ENCODE measurements around the gene MYH7. TPM values are rescaled to one million over a fixed set of nuclear protein-coding genes. Genes with fewer than 3 reads are reported as not detected.
"Not testable (repeated sequence)": the region's sequence is repeated elsewhere in the genome, so short reads cannot be mapped to it uniquely, and the experiment has no call there.

The MYH7 gene
- total RNA-seq, 1 donor from 2014 or later: not detected

DNA sequence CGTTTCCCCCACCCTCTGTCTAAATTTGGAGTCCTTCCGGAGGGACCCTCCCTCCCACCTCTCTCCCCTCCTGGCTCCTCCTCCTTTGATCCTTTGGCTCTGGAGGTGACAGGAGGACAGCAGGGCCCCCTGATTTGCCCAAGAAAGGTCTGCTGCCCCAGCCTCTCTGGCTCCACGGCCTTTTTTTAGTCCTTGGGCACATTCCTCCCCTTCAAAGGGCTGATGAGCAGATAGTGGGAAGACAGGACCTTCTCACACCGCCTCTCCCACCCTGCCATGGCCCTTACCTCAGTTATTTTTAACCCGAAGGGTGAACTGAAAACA, 27.2 kb downstream of the MYH7 start:
- no peak for DNase-seq (ENCODE audit: low spot score)

DNA sequence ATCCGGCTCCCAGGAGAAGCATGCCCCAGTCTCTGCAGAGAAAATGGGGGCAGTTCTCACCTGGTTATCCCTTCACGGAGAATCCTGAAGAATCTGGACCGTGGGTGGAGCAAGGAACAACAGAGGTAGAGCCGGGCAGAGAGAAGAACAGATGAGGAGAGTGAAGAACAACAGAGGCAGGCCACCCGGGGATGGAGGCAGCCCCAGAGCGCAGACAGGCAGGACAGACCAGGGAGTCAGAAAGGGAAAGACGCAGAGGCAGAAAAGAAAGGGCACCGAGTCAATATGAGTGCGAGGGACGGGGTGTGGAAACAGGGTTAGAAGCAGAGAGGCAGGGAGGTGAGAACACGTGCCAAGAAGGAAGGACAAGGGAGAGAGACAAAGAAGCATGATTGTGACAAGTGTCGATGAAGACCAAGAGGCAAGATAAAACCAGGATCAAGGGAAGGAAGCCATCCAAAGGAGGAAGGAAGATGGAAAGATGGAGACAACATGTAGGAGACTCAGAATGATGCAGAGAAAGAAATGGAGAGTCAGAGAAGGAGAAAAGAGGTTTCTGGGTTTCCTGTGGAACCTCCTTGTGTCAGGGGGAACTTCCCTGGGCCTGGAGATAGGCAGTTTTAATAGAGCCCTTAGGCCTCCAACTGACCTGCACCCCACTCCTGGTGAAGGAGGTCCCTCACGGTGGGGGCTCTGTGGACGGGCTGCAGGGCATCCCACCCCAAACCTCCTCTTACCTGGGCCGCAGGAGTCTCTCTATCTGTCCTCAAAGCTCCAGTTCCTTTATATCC, 27.7 kb downstream of the MYH7 start, which contains the start of gene MYH6:
TSS of gene MYH6 (minus strand) at position 758 of the 791 bp plus-strand sequence. CDS start 1,050 bp downstream, outside the sequence.
- no peak for DNase-seq (ENCODE audit: low spot score)

GRCh38 chr14:23406725-23407355, 28.6 kb downstream of the MYH7 start:
- DNase-seq (ENCODE audit: low spot score): no peak

- no peak for DNase-seq (ENCODE audit: low spot score)
These were observed 29.2 kb downstream of the MYH7 start for GRCh38 chr14:23406244-23406643.

DNA sequence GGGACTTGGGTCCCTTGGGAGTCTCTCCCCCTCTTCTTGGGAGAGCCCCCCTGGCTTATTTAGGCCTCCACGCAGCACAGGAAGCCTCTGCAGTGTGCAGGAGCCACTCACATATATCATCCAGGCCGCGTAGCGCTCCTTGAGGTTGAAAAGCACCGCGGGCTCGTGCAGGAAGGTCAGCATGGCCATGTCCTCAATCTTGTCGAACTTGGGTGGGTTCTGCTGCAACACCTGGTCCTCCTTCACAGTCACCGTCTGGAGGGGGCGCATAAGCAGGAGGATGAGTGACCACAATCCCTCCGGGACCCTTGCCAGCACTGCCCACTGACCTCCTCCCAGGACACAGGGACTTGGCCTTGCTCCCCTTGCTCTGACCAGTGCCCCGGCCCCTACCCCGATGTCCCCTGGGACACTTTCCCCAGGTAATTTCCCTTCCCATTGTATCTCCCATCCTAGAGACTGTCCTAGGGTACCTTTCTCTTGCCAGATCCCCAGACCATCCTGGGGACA, 29.9 kb downstream of the MYH7 start:
- no peak for DNase-seq (ENCODE audit: low spot score)

DNA sequence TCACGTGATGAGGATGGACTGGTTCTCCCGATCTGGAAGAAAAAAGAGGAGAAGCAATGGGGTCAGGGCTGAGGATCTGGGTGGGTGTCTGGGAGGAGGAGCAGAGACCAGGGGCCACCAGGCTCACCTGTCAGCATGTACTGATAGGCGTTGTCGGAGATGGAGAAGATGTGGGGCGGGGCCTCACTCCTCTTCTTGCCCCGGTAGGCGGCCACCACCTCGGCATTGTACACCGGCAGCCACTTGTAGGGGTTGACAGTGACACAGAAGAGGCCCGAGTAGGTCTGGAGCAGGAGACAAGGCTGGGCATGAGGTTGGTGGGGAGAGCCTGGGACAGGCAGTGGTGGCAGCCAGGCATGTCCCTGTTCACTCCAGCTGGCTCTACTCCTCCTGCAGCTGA, 30.4 kb downstream of the MYH7 start:
- DNase-seq (ENCODE audit: low spot score): no peak

DNA sequence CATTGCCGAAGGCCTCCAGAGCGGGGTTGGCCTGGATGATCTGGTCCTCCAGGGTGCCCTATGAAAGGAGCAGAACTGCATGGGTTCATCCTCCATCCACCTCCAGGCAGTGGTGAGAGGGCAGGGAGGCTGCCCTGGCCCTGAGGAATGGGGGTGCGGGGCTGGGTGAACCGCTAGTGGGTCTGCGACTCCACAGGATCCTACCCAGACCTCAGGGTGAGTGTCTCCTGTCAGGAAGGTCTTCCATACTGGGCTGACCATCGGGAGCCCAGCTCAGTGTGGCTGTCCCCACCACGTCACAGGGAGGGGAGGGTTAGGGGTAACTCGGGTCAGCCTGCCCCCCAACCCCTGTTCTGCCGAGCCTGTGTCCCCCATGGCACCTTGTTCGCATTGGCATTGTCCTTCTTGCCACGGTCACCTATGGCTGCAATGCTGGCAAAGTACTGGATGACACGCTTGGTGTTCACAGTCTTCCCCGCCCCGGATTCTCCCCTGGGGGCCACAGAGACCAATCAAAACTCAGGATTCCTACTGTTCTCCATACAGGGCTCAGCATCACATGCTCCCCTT, 31.0 kb downstream of the MYH7 start:
- DNase-seq (ENCODE audit: low spot score): no peak

- no peak for DNase-seq (ENCODE audit: low spot score)
These were observed 31.6 kb downstream of the MYH7 start for GRCh38 chr14:23403908-23404307.

DNA sequence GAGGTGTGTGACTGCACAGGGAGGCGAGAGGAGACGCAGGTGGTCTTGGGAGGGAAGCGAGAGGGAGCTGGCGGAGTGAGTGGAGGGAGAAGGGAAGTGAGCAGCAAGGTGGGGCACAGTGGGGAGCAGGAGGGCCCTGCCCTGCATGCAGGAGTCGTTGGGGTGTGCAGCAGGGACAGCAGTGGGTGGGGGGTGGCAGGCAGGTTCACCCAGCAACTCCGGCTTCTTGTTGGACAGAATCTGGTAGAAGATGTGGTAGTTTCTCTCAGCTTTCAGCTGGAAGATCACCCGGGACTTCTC, 32.4 kb downstream of the MYH7 start:
- DNase-seq (ENCODE audit: low spot score): no peak

DNA sequence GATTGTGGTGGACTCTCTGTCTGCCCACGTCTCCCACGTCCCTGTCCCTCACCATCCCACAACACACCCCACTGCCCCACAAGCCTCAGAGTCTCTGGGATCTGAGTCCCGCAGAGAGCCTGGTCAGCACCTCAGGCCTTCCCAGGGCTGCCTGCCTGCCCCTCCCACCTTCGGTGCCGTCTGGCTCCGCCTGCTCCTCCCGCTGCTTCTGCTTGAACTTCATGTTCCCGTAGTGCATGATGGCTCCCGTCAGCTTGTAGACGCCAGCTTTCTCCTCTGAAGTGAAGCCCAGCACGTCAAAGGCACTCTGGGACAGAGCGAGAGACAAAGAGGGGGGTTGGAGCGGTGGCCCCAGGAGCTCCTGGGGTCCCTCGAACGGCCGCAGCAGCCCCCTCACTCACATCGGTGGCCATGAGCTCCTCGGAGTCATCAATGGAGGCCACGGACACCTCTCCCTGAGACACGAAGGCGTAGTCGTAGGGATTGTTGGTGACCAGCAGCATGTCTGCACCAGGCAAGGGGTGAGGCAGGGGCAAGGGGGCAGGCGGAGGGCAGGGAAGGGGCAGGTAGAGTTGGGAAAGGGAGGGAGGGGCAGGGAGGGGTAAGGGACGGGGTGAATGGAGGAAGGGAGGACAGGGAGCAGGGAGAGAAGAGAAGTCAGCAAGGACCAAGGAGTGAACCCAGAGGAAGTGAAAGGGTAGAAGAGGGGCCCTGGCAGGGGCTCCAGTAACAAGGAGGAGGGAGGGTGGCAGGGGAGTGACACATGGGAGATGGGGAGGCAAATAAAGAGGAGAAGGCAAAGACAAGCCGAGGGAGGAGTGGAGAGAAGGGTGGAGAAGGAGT, 32.9 kb downstream of the MYH7 start:
- no peak for DNase-seq (ENCODE audit: low spot score)

DNA sequence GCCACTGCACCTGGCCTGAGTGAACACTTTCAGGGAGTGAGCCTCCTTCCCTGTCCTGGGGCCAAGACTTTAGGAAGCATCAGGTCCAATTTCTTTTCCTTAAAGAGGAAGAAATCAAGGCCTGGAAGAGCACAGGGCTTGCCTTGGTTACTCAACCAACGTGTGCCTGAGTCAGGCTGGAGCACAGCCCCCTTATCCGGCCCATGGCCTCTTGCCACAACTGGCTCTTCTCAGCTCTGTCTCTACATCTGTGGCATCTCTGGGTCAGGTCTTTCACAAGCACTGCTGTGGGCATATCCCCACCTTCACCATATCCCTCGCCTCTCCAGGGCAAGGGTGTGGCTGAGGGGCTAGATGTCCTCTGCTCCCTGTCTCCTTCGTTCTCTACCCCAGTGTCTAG, 34.2 kb downstream of the MYH7 start:
- no peak for DNase-seq (ENCODE audit: low spot score)

GRCh38 chr14:23400496-23401149, 34.8 kb downstream of the MYH7 start:
- not testable (repeated sequence) for DNase-seq (ENCODE audit: low spot score)

GRCh38 chr14:23399591-23399990, 35.9 kb downstream of the MYH7 start:
- no peak for DNase-seq (ENCODE audit: low spot score)

GRCh38 chr14:23399136-23399535, 36.3 kb downstream of the MYH7 start:
- DNase-seq (ENCODE audit: low spot score): no peak

DNA sequence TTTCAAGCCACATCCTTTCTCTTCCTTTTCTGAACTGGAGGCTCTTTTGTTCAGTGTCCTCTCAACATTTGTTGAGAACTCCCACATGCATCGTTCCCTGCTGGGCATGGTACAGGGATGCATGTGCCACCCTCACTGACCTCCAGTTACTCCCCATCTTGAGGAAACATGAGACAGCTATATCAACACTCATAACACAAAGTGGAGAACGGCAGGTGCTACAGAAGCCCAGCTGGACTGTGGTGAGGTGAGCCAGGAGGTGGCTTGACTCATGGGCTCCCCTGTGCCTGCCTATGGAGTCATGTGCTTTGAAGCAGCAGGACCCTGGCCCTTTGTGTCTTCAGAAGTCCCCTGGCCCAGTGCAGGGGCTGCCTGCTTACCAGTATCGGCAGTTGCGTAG, 37.1 kb downstream of the MYH7 start:
- DNase-seq (ENCODE audit: low spot score): no peak

- no peak for DNase-seq (ENCODE audit: low spot score)
These were observed 38.6 kb downstream of the MYH7 start for GRCh38 chr14:23396781-23397407.

- DNase-seq (ENCODE audit: low spot score): no peak
These were observed 39.3 kb downstream of the MYH7 start for GRCh38 chr14:23396126-23396525.

DNA sequence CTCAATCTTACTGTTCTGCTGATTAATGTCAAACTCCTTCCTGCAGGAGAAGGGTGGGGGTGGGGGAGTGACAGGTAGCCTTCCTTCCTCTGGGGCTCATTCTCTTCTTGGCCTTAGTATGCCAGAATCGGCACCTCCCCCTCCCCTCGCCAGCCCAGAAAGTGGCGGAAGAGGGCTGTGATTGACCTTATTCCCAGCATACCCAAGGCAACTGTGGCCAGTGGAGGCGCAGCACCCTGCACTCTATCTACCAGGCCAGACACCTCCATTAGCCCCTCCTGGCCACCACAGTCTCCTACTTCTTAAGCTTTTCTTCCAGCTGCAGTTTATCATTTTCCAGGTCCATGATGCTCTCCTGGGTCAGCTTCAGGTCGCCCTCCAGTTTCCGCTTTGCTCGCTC, 42.8 kb downstream of the MYH7 start:
- DNase-seq (ENCODE audit: low spot score): no peak

GRCh38 chr14:23389871-23390270, 45.6 kb downstream of the MYH7 start:
- not testable (repeated sequence) for DNase-seq (ENCODE audit: low spot score)

- no peak for DNase-seq (ENCODE audit: low spot score)
These were observed 46.1 kb downstream of the MYH7 start for GRCh38 chr14:23389396-23389795.

GRCh38 chr14:23388996-23389395, 46.5 kb downstream of the MYH7 start:
- DNase-seq (ENCODE audit: low spot score): no peak
